Fibroblast of peridontal ligament (primary cell): ENCODE results near the gene LHB.
"Not testable (repeated sequence)": the region's sequence is repeated elsewhere in the genome, so short reads cannot be mapped to it uniquely, and the experiment has no call there.

Experiments used
- DNase-seq: peaks from one replicate; pipeline ENCODE4 v3.0.0-alpha.2; 2010; ENCODE audit errors: extremely low read depth

LHB gene

DNA sequence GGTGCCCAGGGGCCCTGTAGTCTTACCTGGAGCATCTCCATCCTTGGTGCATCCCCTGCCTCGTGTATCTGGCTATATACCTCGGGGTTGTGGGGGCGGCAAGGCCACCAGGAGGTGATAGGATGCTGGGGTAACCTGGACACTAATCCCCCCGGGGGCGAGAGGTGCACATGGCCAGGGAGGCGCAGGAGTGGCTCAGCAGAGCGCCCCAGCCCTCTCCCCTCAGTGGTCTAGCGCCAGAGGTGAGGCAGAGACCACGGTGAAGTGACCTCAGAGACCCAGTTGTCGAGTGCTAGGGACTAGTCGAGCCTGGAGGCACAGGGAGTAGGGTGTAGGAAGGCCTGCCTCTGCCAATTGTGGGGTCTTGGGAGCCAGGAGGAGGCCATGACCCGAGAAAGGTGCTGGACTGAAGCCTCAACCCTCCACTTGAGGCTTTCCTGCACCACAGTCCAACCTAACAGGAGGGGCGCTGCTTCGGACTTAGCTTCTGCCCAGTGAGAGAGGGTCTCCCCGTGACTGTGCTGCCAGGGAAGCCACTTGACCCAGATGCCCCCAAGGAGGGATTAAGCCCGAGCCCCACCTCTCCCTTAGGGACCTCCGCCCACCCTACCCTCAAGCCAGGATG, at the start of gene LHB:
TSS of gene LHB (minus strand) at position 51 of the 625 bp plus-strand sequence. CDS start at position 41, 10 bp downstream.
- no peak for DNase-seq

DNA sequence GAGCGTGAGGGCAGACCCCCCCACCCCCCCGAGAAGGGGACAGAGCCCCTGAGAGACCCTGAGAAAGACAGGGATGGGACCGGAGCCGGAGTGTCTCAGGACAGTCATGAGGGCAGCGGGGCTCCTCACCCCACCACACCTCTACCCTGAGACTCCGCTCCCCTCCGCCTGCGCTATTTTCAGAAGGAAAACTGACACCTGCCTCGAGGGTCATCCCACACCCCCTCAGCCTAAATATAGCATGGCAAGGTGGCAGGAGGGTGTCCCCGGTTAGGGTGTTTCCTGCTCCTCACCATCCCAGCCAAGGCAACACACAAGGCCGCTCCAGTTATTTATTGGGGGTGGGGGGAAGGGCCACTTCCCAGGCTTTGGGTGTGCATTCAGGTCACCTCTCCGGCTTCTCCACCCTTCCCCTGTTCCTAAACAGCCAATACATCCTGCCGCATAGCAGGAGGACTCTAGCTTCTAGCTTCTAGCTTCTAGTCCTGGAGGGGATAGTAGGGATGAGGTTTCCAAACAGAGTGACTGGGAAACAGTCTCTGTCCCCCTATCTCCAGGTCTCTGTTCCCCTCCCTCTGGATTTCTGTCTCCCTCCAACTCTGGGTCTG, 49.1 kb upstream of the LHB start:
- no peak for DNase-seq

GRCh38 chr19:49064768-49065611, 48.1 kb upstream of the LHB start, which contains the start of gene NTF4:
TSS of gene NTF4 (minus strand) at chr19:49064818. CDS start at chr19:49061997, 2,821 bp downstream.
- no peak for DNase-seq

DNA sequence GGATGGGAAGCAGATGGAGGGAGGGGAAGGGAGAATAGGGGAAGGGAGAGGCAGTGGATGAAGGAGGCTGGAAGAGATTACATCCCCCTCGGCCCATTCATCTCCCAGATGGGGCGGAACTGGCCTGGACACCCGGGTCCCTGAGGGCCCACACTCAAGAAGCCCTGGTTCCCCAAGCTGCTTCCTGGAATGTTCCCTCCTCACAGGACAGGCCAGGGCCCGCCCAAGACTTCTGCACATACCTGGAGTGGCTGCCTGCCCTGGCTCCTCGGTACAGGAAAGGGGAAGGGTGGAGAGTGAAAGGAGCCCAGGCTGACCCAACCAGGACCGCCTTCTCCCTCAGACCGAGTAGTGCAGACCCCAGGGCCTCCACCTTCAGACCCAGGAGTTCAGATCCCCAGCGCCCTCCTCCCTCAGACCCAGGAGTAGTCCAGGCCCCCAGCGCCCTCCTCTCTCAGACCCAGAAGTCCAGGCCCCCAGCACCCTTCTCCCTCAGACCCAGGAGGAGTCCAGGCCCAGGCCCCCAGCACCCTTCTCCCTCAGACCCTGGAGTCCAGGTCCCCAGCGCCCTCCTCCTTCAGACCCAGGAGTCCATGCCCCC, 47.2 kb upstream of the LHB start:
- no peak for DNase-seq

DNA sequence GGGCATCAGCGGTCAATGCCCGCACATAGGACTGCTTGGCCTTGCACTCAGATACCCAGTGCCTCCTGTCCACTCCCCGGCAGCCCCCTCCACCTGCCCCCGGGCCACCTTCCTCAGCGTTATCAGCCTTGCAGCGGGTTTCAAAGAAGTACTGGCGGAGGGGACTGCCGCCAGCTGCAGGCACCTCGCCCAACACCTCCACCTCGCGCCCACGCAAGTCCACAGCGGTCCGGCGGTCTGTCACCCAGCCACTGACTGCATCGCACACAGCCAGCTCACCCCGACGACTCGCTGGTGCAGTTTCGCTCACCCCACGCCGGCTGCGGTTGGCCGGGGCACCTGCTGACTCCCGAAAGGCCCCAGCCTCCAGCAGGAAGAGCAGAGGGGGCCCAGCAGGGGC, 44.6 kb upstream of the LHB start:
- DNase-seq, result no peak

GRCh38 chr19:49061000-49061399, 44.1 kb upstream of the LHB start:
- no peak for DNase-seq

DNA sequence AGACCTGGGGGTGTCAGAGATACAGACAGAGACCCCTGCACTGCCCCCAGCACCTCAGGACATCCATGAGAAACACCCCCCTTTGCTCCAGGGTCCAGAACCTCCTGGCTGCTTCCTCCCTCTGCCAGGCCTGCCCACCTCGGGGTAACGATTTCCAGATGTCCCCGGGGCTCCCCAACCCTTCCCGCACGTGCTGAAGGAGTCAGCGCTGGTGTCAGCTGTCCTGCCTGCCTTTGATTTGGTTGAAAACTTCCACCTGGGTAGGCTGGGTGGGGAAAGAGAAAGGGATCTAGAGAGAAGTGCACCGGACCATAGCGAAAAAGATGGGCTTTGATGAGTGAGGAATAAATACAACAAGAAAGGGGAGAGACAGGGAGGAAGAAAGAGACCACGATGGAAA, 42.2 kb upstream of the LHB start:
- no peak for DNase-seq

- DNase-seq, result no peak
Observed at GRCh38 chr19:49058562-49058961, 41.7 kb upstream of the LHB start.

- DNase-seq, result peak; percentile 14
Observed at GRCh38 chr19:49057636-49058234, 40.8 kb upstream of the LHB start, which contains the start of gene CGB7. TSS of gene CGB7 (minus strand) at chr19:49057749. CDS start at chr19:49055375, 2,374 bp downstream.

DNA sequence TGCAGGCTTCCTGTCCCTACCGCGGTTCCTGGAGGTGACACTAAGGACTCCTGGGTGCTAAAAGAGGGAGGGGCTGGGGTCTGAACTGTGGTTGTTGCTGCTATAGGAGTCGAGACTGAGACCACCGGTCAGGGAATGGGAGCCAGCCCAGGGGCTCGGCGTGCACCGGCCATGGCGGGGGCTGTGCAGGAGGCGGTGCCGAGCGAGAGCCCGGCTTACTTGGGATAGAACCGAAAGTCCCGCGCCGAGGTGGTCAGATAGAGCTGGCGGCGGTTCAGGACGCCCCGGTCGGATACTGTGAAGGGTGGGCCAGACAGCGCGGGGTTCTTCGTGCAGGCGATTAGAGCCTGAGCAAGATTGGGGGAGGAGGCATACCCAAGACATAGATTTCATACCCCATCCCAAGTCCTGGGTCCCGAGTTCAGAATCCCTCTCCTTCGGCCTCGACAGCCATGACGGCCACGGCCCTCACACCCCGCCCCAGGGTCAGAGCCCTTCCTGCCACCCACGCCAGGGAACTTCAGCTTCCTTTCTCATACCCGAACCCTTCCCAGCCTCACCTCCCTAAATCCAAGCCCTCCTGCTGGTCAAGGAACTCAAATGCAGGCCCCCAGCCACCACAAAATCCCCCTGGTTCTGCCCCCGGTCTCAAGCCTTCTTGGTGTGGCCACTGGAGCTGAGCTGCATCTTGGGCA, 40.2 kb upstream of the LHB start:
- DNase-seq, result not testable (repeated sequence)

DNA sequence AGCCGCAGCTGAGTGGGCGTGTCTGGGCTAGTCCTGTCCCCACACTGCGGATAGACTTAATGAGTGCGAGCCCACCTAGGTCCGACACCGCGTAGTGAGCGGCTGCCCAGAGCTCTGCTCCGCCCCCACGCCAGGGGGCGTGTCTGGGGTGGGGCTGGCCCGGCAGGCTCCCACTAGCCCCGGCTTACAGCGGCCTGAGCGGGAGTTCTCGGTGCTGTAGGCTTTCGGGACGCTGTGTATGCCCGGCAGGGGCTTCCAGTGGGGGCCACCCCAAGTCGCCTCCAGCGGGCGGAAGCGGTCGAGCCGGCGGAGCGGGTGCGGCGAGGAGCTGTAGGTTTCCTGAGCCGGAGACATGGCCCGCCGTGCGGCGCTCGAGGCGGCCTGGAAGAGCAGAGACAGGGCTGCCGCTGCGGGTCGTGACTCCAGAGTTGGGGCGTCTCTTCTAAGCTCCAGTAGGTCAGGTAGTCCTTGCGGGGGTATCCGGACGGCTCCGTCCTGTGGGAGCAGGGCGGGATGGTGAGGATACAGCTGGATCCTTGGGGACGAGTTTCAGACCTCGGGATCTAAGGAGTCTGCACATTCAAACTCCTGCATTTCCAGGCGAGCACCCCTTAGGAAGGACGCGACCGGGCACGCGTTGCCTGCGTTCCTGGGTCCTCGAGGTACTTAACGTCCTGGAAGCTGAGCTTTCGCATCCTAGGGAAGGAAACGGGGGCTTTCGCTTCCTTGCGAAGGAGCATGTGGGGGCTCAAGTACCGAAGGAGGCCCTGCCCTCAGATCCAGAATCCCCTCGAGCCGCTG, 39.4 kb upstream of the LHB start:
- peak; percentile 17 for DNase-seq

DNA sequence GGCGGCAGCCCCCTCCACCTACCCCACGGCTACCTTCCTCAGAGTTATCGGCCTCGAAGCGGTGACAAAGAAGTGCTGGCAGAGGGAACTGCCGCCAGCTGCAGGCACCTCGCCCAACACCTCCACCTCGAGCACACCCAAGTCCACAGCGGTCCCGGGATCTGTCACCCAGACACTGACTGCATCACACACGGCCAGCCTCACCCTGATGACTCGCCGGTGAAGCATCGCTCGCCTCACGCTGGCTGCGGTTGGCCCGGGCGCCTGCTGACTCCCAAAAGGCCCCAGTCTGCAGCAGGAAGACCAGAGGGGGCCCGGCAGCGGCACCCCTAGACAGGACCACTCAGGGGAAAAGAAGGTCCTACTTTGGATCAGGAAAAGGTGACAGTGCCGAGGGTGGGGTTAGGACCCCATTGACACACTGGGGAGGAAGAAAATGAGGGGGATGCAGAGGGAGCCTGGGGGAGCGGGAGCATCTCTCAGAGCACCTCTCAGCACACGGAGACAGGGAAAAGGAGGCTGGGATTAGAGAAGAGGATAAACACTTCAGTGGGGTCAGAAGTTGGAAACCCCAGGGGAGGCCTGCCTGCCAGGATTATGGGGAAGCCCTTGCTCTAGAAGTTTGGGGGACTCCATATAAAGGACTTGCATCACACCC, 33.6 kb upstream of the LHB start:
- not testable (repeated sequence) for DNase-seq

DNA sequence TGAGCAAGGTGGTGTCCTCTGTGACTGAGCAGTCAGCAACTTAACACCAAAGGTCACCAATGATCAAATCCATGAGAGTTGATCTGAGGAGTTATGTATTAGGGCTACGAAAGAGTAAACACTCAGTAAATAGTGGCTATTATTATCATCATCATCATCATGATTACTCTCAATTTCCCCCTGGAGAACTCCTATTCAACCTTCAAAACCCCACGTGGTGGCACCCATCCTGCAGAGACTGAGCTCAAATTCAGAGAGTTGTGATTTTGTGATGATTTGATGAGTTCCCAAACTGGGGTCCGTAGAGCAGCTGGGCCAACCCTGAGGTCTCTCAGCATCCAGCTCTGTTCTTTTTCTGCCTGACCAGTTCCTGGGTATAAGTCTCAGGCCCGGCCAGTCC, 32.9 kb upstream of the LHB start:
- DNase-seq, result not testable (repeated sequence)

DNA sequence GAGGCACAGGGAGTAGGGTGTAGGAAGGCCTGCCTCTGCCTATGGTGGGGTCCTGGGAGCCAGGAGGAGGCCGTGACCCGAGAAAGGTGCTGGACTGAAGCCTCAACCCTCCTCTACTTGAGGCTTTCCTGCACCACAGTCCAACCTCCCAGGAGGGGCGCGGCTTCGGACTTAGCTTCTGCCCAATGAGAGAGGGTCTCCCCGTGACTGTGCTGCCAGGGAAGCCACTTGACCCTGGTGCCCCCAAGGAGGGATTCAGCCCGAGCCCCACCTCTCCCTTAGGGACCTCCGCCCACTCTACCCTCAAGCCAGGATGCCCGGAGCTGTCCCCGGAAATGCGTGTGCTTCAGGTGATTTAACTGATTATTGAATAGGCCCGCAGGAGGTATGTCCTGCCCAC, 32.1 kb upstream of the LHB start, which contains the start of gene CGB8:
TSS of gene CGB8 (minus strand) at position 101 of the 400 bp plus-strand sequence. CDS start 372 bp downstream, outside the sequence.
- DNase-seq, result not testable (repeated sequence)

GRCh38 chr19:49043548-49043947, 26.7 kb upstream of the LHB start, which contains the start of gene CGB5:
TSS of gene CGB5 (plus strand) at chr19:49043848. CDS start at chr19:49044210, 362 bp downstream.
- not testable (repeated sequence) for DNase-seq

DNA sequence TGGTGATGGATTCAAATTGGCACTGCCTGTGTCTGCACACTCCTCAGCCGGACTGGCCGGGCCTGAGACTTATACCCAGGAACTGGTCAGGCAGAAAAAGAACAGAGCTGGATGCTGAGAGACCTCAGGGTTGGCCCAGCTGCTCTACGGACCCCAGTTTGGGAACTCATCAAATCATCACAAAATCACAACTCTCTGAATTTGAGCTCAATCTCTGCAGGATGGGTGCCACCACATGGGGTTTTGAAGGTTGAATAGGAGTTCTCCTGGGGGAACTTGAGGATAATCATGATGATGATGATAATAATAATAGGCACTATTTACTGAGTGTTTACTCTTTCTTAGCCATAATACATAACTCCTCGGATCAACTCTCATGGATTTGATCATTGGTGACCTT, 25.8 kb upstream of the LHB start:
- DNase-seq, result not testable (repeated sequence)

DNA sequence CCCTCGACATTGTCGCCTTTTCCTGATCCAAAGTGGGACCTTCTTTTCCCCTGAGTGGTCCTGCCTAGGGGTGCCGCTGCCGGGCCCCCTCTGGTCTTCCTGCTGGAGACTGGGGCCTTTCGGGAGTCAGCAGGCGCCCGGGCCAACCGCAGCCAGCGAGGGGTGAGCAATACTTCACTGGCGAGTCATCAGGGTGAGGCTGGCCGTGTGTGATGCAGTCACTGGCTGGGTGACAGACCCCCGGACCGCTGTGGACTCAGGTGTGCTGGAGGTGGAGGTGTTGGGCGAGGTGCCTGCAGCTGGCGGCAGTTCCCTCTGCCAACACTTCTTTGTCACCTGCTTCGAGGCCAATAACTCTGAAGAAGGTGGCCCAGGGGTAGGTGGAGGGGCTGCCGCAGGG, 25.3 kb upstream of the LHB start:
- DNase-seq, result no peak

DNA sequence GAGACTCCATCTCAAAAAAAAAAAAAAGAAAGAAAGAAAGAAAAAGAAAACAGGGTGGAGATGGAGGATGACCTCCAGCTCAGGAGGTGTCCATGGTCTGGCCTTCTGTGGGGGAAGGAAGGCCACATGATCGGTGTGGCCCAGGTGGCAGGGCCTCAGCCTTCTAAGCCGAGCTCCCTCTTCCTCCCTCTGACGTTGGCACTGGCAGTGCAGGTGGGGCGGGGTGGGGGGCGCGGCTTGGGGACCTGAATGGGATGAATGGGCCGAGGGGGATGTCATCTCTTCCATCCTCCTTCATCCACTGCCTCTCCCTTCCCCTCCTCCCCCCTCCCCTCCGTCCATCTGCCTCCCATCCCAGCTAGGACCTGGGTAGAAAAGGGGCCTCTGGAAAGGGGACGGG, 22.8 kb upstream of the LHB start:
- DNase-seq, result not testable (repeated sequence)

- not testable (repeated sequence) for DNase-seq
Observed at GRCh38 chr19:49038557-49039276, 21.8 kb upstream of the LHB start.
